AG09309 (cell line): ENCODE measurements around the gene EYA4.

Source experiments
- DNase-seq: peaks from one replicate; pipeline ENCODE4 v3.0.0-alpha.2; 2010; ENCODE audit warnings: low read depth
- H3K4me3 ChIP-seq: 2 replicates; pipeline ENCODE4 v1.5.1; 2011; ENCODE audit warnings: mild to moderate bottlenecking, low read depth, low read length, moderate library complexity; ENCODE audit not compliant: control insufficient read depth
- CTCF ChIP-seq: IDR thresholded peaks from 2 replicates; pipeline ENCODE4 v1.5.1; 2011; ENCODE audit warnings: mild to moderate bottlenecking, low read depth, low read length, inconsistent platforms; ENCODE audit not compliant: insufficient read depth, control insufficient read depth; ENCODE audit errors: missing control alignments

EYA4 gene

DNA sequence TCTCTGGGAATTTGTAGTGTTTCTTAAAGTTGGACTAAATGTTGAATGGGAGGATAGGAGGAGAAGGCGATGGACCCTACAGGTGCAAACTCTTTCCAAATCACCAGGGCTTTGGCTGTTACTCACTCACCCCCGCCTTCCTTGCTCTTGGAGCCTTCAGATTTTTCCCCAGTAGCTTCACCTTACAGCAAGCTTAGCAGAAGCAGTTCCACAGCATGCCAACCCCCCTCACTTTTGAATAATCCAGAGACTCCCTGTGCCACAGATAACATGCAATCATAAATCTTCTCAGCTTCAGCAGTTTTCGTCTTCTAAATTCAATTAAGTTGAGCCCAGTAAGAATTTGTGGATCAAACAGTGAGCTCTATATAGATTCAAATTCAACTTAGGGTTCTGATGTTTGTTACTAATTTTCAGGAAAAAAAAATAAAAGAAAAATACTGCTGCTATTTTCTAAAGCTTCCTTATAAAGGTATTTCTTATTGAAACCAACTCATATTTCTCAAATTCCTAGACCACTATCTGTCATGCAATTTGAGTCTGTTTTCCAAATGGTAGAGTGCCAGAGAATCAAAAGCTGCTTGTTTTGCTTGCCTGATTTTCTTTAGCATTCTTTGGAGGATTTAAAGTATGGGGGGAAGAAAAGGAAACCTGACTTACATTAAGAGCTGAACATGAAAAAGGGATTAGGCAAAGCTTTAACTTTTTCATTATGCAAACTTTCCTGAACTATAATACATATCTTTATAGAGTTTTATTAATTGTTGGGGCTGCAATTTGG is 166.4 kb downstream of the EYA4 start:
- H3K4me3 ChIP-seq, result no peak overlapping the region
- DNase-seq, result no peak
- no peak for TF ChIP-seq CTCF

DNA sequence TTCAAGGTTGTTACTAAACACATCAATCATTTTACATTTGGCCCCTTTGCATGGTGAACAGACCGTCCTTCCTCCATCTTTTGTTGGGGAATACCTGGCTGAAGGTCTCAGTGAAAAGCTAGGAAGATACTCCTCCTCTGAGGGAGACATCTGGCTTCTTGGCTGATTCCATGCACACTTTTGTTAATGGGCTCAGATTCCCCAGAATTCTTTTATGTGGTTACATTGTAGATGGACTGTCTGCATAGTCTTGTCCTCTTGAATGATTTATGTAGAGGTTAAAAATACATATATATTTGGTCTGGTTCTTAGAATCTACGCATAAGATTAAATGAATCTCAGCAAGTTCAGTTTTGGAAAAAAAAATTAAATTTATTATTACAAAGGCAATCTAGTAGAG is 167.0 kb downstream of the EYA4 start:
- TF ChIP-seq CTCF, result no peak
- DNase-seq, result no peak
- no peak overlapping the region for H3K4me3 ChIP-seq

DNA sequence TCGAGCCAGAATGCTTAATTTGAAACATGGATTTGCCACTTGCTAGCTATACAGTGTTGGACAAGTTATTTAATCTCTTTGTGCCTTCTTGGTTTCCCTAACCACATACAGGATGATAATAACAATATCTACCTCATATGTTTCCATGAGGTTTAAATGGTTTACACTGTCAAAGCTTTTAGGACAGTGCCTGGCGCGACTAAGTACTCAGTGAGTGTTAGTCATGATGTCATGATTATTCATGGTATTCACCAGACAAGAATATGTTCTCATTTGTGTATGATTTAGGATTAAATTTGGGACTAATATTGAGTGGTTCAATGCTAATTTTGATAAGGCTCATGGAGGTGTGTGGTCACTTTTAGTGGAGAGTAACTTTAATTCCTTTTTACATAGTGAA is 167.4 kb downstream of the EYA4 start:
- TF ChIP-seq CTCF, result no peak
- no peak overlapping the region for H3K4me3 ChIP-seq
- DNase-seq, result no peak

DNA sequence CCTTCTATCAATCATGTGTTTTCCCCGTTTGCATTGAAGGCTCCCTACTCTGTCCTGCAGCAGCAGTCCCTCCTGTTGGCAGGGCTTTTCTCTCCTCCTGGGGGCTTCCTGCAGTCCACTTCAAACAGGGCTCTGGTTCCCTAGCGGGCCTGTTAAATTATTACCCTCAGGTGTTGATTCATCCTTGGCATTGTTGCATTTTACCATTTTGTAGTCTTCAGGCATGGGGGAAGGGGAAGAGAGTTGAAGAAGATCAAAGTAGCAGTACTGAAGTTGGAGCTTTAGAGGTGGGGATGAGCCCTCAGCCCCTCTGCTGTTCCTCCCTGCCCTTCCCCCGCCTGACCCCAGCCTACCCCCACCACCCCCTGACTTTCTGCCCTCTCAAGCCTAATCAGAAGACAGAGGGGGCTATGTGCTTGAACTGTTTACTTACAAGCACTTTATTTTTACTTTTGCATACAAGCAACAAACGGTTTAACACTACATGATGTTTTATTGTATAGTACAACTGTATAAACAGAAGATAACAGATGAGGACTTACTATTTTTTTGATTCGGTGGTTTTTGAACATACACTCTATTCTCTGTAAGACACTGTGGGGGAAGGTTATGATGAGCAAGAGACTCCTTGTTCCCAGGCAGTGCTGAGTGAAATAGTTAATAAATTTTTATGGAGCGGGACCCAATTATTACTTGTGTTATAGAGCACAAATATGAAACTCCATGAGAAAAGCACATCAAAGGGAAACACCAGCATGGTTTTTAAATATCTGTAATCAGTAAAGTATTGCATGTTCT is 169.7 kb downstream of the EYA4 start:
- DNase-seq, result no peak
- TF ChIP-seq CTCF, result no peak

DNA sequence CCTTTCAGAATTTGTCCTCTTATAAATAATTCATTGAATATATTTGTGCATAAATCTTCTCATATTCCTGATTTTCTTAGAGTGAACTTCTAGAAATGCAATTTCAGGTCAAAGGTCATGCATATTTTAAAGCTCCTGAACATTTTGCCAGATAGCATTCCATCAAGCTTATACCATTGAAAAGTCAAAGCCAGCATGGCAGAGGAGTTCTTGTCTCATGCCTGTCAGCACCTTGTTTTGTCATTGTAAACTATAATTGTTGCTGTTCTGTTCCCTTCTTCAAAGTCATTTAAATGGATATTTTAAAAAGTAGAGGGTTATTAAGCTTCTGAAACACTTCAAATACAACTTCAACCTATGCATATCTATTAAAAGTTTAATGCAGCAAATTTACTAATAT is 170.6 kb downstream of the EYA4 start:
- TF ChIP-seq CTCF, result no peak
- no peak for DNase-seq

More for the DNA sequence above, 169.7 kb downstream of the EYA4 start:
- H3K4me3 ChIP-seq, result no peak overlapping the region

GRCh38 chr6:133415262-133415661 is 174.1 kb downstream of the EYA4 start:
- no peak for DNase-seq
- TF ChIP-seq CTCF, result no peak
- H3K4me3 ChIP-seq, result no peak overlapping the region

More for the DNA sequence above, 170.6 kb downstream of the EYA4 start:
- no peak overlapping the region for H3K4me3 ChIP-seq
